Type B pancreatic cell (in vitro differentiated cells): Measurements from ENCODE around the gene PHF13. TPM values are rescaled to one million over a fixed set of nuclear protein-coding genes. Genes with fewer than 3 reads are reported as not detected.

Source experiments
- DNase-seq: peaks from one replicate; pipeline ENCODE4 v3.0.0; 2021; ENCODE audit warnings: mixed read lengths; ENCODE audit not compliant: unreplicated experiment; ENCODE audit errors: extremely low spot score
- H3K27ac Mint-ChIP-seq: 2 replicates; pipeline ENCODE4 v1.8.0; 2021; ENCODE audit warnings: mild to moderate bottlenecking, mixed read lengths
- H3K27me3 Mint-ChIP-seq: 2 replicates; pipeline ENCODE4 v1.8.0; 2021; ENCODE audit warnings: mixed read lengths
- H3K36me3 Mint-ChIP-seq: 2 replicates; pipeline ENCODE4 v1.8.0; 2021; ENCODE audit warnings: mixed read lengths
- H3K4me1 Mint-ChIP-seq: one replicate; pipeline ENCODE4 v1.8.0; 2021; ENCODE audit warnings: mixed read lengths; ENCODE audit not compliant: unreplicated experiment
- H3K4me3 Mint-ChIP-seq: 2 replicates; pipeline ENCODE4 v1.8.0; 2021; ENCODE audit warnings: mild to moderate bottlenecking, mixed read lengths
- H3K9me3 Mint-ChIP-seq: 2 replicates; pipeline ENCODE4 v1.8.0; 2021; ENCODE audit warnings: mixed read lengths
- total RNA-seq: library from RNA; stranded (reverse); gene quantifications from 2 replicates; pipeline ENCODE4 v1.2.1, GENCODE V29; 2021; ENCODE audit warnings: low replicate concordance
- TF ChIP-seq, protein P1 (sequence below): fragments of 200-600 bp; sonication (generic); conservative IDR thresholded peaks from 2 replicates; pipeline ENCODE4 v1.5.0; 2021; ENCODE audit warnings: antibody characterized with exemption, mild to moderate bottlenecking

PHF13 gene
- total RNA-seq, 1 donor from 2014 or later: 21.2 TPM

DNA sequence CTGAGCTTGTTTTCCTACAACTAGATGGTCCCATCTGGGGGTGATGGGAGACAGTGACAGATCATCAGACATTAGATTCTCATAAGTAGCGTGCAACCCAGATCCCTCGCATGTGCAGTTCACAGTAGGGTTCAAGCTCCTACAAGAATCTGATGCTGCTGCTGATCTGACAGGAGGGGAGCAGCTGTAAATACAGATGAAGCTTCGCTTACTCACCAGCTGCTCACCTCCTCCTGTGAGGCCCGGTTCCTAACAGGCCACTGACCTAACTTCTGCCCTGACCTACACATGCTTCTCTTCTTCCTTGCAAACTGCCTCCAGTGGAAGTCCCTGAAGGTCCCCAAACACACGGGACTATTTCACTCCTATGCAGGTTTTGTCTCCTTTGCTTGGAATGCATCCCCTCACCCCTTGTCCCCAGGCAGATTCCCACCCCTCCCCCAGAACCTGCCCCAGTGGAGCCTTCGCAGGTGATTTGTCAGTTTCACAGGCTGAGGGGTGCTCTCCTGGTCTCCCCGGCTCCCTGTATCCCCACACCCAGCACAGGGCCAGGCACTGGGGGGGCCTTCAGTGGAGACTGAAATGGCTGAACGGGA lies 39.4 kb upstream of the PHF13 start:
- Mint-ChIP-seq H3K27me3 (peaks cover 36% of the 10 kb centered on the region), H3K36me3 (no peaks in the 10 kb centered on the region), H3K4me1 (peaks cover 4% of the 10 kb centered on the region), H3K27ac (no peak overlapping the region), H3K4me3 (no peak overlapping the region), H3K9me3 (no peaks in the 10 kb centered on the region)
- TF ChIP-seq, protein P1, sequence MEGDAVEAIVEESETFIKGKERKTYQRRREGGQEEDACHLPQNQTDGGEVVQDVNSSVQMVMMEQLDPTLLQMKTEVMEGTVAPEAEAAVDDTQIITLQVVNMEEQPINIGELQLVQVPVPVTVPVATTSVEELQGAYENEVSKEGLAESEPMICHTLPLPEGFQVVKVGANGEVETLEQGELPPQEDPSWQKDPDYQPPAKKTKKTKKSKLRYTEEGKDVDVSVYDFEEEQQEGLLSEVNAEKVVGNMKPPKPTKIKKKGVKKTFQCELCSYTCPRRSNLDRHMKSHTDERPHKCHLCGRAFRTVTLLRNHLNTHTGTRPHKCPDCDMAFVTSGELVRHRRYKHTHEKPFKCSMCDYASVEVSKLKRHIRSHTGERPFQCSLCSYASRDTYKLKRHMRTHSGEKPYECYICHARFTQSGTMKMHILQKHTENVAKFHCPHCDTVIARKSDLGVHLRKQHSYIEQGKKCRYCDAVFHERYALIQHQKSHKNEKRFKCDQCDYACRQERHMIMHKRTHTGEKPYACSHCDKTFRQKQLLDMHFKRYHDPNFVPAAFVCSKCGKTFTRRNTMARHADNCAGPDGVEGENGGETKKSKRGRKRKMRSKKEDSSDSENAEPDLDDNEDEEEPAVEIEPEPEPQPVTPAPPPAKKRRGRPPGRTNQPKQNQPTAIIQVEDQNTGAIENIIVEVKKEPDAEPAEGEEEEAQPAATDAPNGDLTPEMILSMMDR: no peak
- no peak for DNase-seq

GRCh38 chr1:6574818-6575217 lies 38.7 kb upstream of the PHF13 start:
- no peak for DNase-seq
- no peaks in the 10 kb centered on the region for H3K9me3 Mint-ChIP-seq
- no peak overlapping the region for H3K27ac Mint-ChIP-seq
- H3K4me3 Mint-ChIP-seq: no peak overlapping the region
- peaks cover 29% of the 10 kb centered on the region for H3K27me3 Mint-ChIP-seq
- H3K4me1 Mint-ChIP-seq: peaks cover 11% of the 10 kb centered on the region
- no peaks in the 10 kb centered on the region for H3K36me3 Mint-ChIP-seq
- TF ChIP-seq, protein P1: no peak

- Mint-ChIP-seq H3K4me1 (peaks cover 27% of the 10 kb centered on the region), H3K27ac (no peak overlapping the region), H3K36me3 (no peaks in the 10 kb centered on the region), H3K9me3 (no peaks in the 10 kb centered on the region), H3K27me3 (no peaks in the 10 kb centered on the region), H3K4me3 (no peak overlapping the region)
- DNase-seq: no peak
- TF ChIP-seq, protein P1: no peak
Measured at GRCh38 chr1:6577831-6578525, 35.6 kb upstream of the PHF13 start.

- Mint-ChIP-seq H3K27me3 (no peaks in the 10 kb centered on the region), H3K27ac (peak overlapping the region; percentile 97), H3K4me3 (peak overlapping the region; percentile 97), H3K36me3 (no peaks in the 10 kb centered on the region), H3K9me3 (no peaks in the 10 kb centered on the region), H3K4me1 (peaks cover 27% of the 10 kb centered on the region)
- no peak for DNase-seq
- TF ChIP-seq, protein P1: no peak
Measured at GRCh38 chr1:6578624-6579373, 34.7 kb upstream of the PHF13 start.

DNA sequence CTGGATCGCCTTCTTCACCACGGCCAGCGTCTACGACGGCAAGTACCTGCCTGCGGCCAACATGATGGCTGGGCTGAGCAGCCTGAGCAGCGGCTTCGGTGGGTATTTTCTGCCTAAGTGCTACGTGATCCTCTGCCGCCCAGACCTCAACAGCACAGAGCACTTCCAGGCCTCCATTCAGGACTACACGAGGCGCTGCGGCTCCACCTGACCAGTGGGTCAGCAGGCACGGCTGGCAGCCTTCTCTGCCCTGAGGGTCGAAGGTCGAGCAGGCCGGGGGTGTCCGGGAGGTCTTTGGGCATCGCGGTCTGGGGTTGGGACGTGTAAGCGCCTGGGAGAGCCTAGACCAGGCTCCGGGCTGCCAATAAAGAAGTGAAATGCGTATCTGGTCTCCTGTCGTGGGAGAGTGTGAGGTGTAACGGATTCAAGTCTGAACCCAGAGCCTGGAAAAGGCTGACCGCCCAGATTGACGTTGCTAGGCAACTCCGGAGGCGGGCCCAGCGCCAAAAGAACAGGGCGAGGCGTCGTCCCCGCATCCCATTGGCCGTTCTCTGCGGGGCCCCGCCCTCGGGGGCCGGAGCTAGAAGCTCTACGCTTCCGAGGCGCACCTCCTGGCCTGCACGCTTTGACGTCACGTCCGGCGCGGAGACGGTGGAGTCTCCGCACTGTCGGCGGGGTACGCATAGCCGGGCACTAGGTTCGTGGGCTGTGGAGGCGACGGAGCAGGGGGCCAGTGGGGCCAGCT lies 34.0 kb upstream of the PHF13 start, which contains the start of gene ZBTB48:
Gene ZBTB48 (plus strand): TSS at position 621 of the 745 bp plus-strand sequence. CDS start 616 bp downstream, outside the sequence.
- Mint-ChIP-seq H3K27ac (peak within 1 kb of the TSS; percentile 97), H3K27me3 (no peaks in the 10 kb centered on the region), H3K4me1 (peaks cover 27% of the 10 kb centered on the region), H3K36me3 (no peaks in the 10 kb centered on the region), H3K4me3 (peak within 1 kb of the TSS; percentile 97), H3K9me3 (no peaks in the 10 kb centered on the region)
- TF ChIP-seq, protein P1: no peak
- DNase-seq: peak; percentile 99
